B cell (primary cell): Measurements from ENCODE around the gene KRTAP10-5. TPM values are rescaled to one million over a fixed set of nuclear protein-coding genes. Genes with fewer than 3 reads are reported as not detected.

ENCODE experiments used
- ATAC-seq: fragments of 200-7000 bp; cut with Tn5 transposase; one replicate; pipeline ENCODE4 v1.10.0; 2021; ENCODE audit warnings: low read depth, mild to moderate bottlenecking, moderate number of reproducible peaks, moderate library complexity
- CTCF ChIA-PET: fragments of 350-600 bp; sonication (Branson Sonifier 250); formaldehyde crosslinking; loops from one replicate; lab custom pipeline; 2021; ENCODE audit warnings: antibody characterized with exemption, inconsistent platforms; lab: Charles Lee
- POLR2A ChIA-PET: fragments of 350-600 bp; sonication (Branson Sonifier 250); formaldehyde crosslinking; loops from one replicate; lab custom pipeline; 2021; ENCODE audit warnings: antibody characterized with exemption; lab: Charles Lee
- DNase-seq: peaks from one replicate; pipeline ENCODE4 v3.0.0; 2013
- H2AFZ ChIP-seq: 2 replicates; pipeline ENCODE4 v1.6.1; 2012; ENCODE audit warnings: mild to moderate bottlenecking, low read depth, low read length; ENCODE audit not compliant: insufficient read depth, poor library complexity, severe bottlenecking
- H3K27ac ChIP-seq, 2 donors: 1 replicate in 1 of 2; 2 replicates in 1 of 2; pipeline ENCODE4 v1.5.1; 2012 to 2013; ENCODE audit warnings: low read length in 2 of 2, mild to moderate bottlenecking in 2 of 2, moderate library complexity in 1 of 2
- H3K27me3 ChIP-seq, 4 experiments: fragments of 200-600 bp in 1 of 4; sonication (generic) in 1 of 4; replicated peaks in 1 of 4; 1 replicate in 2 of 4; 2 replicates in 2 of 4; pipeline versions ENCODE4 v1.6.1 to v1.7.0; 2013 to 2016; ENCODE audit warnings: low read length in 3 of 4, mild to moderate bottlenecking in 2 of 4, mixed read lengths in 1 of 4, moderate library complexity in 1 of 4; ENCODE audit not compliant: insufficient read depth in 4 of 4, control insufficient read depth in 3 of 4; ENCODE audit errors: control extremely low read depth in 1 of 4
- H3K36me3 ChIP-seq, 2 experiments: replicated peaks in 1 of 2; 1 replicate in 1 of 2; 2 replicates in 1 of 2; pipeline versions ENCODE4 v1.6.1 to v1.7.1; 2013; ENCODE audit warnings: low read length in 1 of 2; ENCODE audit not compliant: insufficient read depth in 2 of 2, control insufficient read depth in 1 of 2; ENCODE audit errors: control extremely low read depth in 1 of 2, extremely low read depth in 1 of 2
- H3K4me1 ChIP-seq, 2 donors: fragments of 200-600 bp in 1 of 2; sonication (generic) in 1 of 2; 1 replicate in 1 of 2; 2 replicates in 1 of 2; pipeline versions ENCODE4 v1.5.1 to v1.6.1; 2013 to 2017; ENCODE audit warnings: low read length in 2 of 2; ENCODE audit not compliant: control insufficient read depth in 2 of 2, insufficient read depth in 2 of 2
- H3K4me2 ChIP-seq: replicated peaks from 2 replicates; pipeline ENCODE3; 2012; ENCODE audit warnings: mild to moderate bottlenecking, low read depth, low read length; ENCODE audit not compliant: poor library complexity, severe bottlenecking
- H3K4me3 ChIP-seq, 5 experiments: fragments of 200-600 bp in 1 of 5; sonication (generic) in 1 of 5; 1 replicate in 3 of 5; 2 replicates in 2 of 5; pipeline versions ENCODE4 v1.5.1 to v1.7.0; 2011 to 2016; ENCODE audit warnings: low read length in 4 of 5, mild to moderate bottlenecking in 4 of 5, low read depth in 2 of 5, control low read depth in 1 of 5, moderate library complexity in 1 of 5; ENCODE audit not compliant: insufficient read depth in 1 of 5; ENCODE audit errors: control extremely low read depth in 1 of 5, extremely low read depth in 1 of 5
- H3K79me2 ChIP-seq: fragments of 200-600 bp; sonication (generic); one replicate; pipeline ENCODE4 v1.6.0; 2016; ENCODE audit warnings: low read length; ENCODE audit not compliant: control insufficient read depth, insufficient read depth
- H3K9ac ChIP-seq: fragments of 200-600 bp; sonication (generic); 2 replicates; pipeline ENCODE4 v1.6.1; 2017; ENCODE audit warnings: mild to moderate bottlenecking, low read length, moderate library complexity
- H3K9me3 ChIP-seq, 3 donors: one replicate each; pipeline versions ENCODE4 v1.6.1 to v1.7.1; 2013; ENCODE audit warnings: low read length in 2 of 3; ENCODE audit not compliant: control insufficient read depth in 2 of 3, insufficient read depth in 1 of 3; ENCODE audit errors: control extremely low read depth in 1 of 3
- H4K20me1 ChIP-seq: 2 replicates; pipeline ENCODE4 v1.6.0; 2012; ENCODE audit warnings: mild to moderate bottlenecking, low read length; ENCODE audit not compliant: insufficient read depth, control insufficient read depth, poor library complexity, severe bottlenecking
- H3K27ac Mint-ChIP-seq: one replicate; pipeline ENCODE4 v1.8.0; 2021; ENCODE audit warnings: mixed read lengths
- H3K27me3 Mint-ChIP-seq: one replicate; pipeline ENCODE4 v1.8.0; 2021; ENCODE audit warnings: mixed read lengths
- H3K4me1 Mint-ChIP-seq: one replicate; pipeline ENCODE4 v1.8.0; 2021; ENCODE audit warnings: mixed read lengths
- H3K4me3 Mint-ChIP-seq: one replicate; pipeline ENCODE4 v1.8.0; 2021; ENCODE audit warnings: mixed read lengths
- H3K9me3 Mint-ChIP-seq: one replicate; pipeline ENCODE4 v1.8.0; 2022; ENCODE audit warnings: mixed read lengths; ENCODE audit not compliant: insufficient read depth
- EZH2 ChIP-seq: IDR thresholded peaks from 2 replicates; pipeline ENCODE4 v1.6.1; 2012; ENCODE audit warnings: borderline replicate concordance, low read depth, mild to moderate bottlenecking, moderate library complexity, low read length; ENCODE audit not compliant: insufficient read depth, poor library complexity, severe bottlenecking
- WGBS: methylation state at CpG from one replicate; pipeline ENCODE4 v1.1.5; 2013; ENCODE audit warnings: missing lambda C conversion rate; ENCODE audit not compliant: insufficient coverage; 5-methylcytosine and 5-hydroxymethylcytosine counted together
- intact Hi-C: fragments of 100-400 bp; cut with micrococcal nuclease; formaldehyde crosslinking; loops from one replicate; pipeline ENCODE4 v1.10.0; 2022
- polyA plus RNA-seq: library from polyadenylated mRNA; depleted of rRNA; stranded (reverse); fragments of >200 nt; gene quantifications from 2 replicates; pipeline ENCODE4 v1.2.3, GENCODE V29; 2012
- total RNA-seq, 2 donors: library from RNA; stranded (reverse); fragments of 120-200 nt in 1 of 2; gene quantifications; 1 replicate in 1 of 2; 2 replicates in 1 of 2; pipeline versions ENCODE4 v1.2.3 to v1.2.4, GENCODE V29; 2013 to 2022
- TF ChIP-seq, protein P1 (sequence below): fragments of 200-600 bp; IDR thresholded peaks from one replicate; pipeline ENCODE4 v1.8.0; 2022; ENCODE audit warnings: antibody characterized with exemption, mild to moderate bottlenecking

Gene KRTAP10-5
- total and polyA plus RNA-seq, 2 donors (not counting 1 experiment from before 2014, with no cell fraction given) = not detected

DNA sequence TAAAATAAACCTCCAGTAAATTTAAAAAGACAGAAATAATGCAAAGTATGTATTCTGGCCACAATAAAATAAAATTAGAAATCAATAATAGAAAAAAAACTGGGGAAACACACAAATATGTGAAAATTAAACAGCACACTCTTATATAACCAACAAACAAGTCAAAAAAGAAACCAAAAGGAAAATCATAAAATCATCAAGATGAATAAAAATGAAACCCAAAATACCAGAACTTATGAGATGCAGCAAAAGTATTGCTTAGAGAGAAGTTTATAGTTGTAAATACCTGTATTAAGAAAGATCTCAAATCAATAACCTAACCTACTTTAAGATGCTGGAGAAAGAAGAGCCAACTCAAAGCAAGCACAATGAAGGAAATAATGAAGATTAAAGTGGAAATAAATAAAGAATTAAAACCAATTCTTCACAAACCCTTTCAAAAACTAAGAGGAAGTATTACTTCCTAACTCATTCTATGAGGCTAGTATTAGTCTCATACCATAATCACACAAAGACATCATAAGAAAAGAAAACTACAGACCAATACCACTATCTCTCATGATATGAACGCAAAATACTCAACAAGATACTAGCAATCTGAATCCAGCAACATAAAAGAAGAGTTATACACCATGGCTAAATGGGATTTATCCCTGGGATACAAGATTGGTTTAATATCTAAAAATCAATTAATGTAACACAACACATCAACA is 15.4 kb downstream of the KRTAP10-5 start:
- DNase-seq = peak; percentile 37
- no peaks in the 10 kb centered on the region for H3K79me2 ChIP-seq
- CTCF ChIA-PET = no interaction called here
- peak overlapping the region; percentile 39 for H2AFZ ChIP-seq
- no peaks in the 10 kb centered on the region for H3K36me3 ChIP-seq
- H3K27ac ChIP-seq = peak overlapping the region; percentile 64 to 78
- peaks cover 7% of the 10 kb centered on the region for H3K9me3 Mint-ChIP-seq
- peak overlapping the region; percentile 66 for H3K4me3 Mint-ChIP-seq
- H4K20me1 ChIP-seq = no peaks in the 10 kb centered on the region
- no peaks in the 10 kb centered on the region for H3K27me3 ChIP-seq
- intact Hi-C loops = loop anchor here (5.0 kb wide), 1 partner anchor 547 kb away; no protein-coding TSS in a partner anchor
- TF ChIP-seq, protein P1, sequence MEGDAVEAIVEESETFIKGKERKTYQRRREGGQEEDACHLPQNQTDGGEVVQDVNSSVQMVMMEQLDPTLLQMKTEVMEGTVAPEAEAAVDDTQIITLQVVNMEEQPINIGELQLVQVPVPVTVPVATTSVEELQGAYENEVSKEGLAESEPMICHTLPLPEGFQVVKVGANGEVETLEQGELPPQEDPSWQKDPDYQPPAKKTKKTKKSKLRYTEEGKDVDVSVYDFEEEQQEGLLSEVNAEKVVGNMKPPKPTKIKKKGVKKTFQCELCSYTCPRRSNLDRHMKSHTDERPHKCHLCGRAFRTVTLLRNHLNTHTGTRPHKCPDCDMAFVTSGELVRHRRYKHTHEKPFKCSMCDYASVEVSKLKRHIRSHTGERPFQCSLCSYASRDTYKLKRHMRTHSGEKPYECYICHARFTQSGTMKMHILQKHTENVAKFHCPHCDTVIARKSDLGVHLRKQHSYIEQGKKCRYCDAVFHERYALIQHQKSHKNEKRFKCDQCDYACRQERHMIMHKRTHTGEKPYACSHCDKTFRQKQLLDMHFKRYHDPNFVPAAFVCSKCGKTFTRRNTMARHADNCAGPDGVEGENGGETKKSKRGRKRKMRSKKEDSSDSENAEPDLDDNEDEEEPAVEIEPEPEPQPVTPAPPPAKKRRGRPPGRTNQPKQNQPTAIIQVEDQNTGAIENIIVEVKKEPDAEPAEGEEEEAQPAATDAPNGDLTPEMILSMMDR = no peak
- TF ChIP-seq EZH2 = no peak
- peak overlapping the region; percentile 89 for H3K27ac Mint-ChIP-seq
- H3K4me2 ChIP-seq = peak overlapping the region; percentile 52
- H3K27me3 Mint-ChIP-seq = peaks cover 6% of the 10 kb centered on the region
- peak; percentile 47 for ATAC-seq
- no CpG with 5 or more reads among the region's 1 CpG for WGBS
- POLR2A ChIA-PET = no interaction called here
- H3K4me1 ChIP-seq = peaks cover 12 to 26% of the 10 kb centered on the region in 2 donors
- peaks cover 0 to 7% (median 4%) of the 10 kb centered on the region in 3 donors for H3K9me3 ChIP-seq
- H3K9ac ChIP-seq = peak overlapping the region; percentile 44
- peaks cover 41% of the 10 kb centered on the region for H3K4me1 Mint-ChIP-seq
- no peak overlapping the region for H3K4me3 ChIP-seq

DNA sequence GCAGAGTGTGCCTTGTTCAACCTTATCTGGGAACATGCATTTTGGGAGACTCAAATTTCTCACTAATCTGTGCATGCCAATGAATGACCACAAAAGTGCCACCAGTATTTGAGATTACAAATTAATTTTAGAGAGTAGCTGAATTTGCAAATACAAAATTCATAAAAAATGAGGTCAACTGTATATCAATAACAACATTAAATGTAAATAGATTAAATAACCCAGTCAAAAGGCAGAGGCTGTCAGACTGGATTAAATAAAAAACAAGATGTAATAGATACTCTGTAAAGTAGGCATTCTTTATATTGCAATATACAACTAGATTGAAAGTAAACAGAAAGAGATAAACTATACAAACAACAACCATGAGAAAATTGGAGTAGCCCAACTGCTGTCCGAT is 16.3 kb downstream of the KRTAP10-5 start:
- H3K27ac Mint-ChIP-seq = no peak overlapping the region
- no peak overlapping the region for H3K4me3 Mint-ChIP-seq

More for the DNA sequence above, 16.3 kb downstream of the KRTAP10-5 start:
- ChIA-PET POLR2A (no interaction called here), CTCF (no interaction called here)
- no peak overlapping the region for H3K27ac ChIP-seq
- WGBS = no CpG with 5 or more reads among the region's 1 CpG
- H4K20me1 ChIP-seq = no peaks in the 10 kb centered on the region
- Mint-ChIP-seq H3K9me3 (peaks cover 9% of the 10 kb centered on the region), H3K27me3 (peaks cover 5% of the 10 kb centered on the region), H3K4me1 (peaks cover 41% of the 10 kb centered on the region)
- intact Hi-C loops = no loop called here
- no peak for DNase-seq
- no peak overlapping the region for H3K4me2 ChIP-seq
- ATAC-seq = no peak
- H3K36me3 ChIP-seq = no peaks in the 10 kb centered on the region
- peaks cover 12 to 26% of the 10 kb centered on the region in 2 donors for H3K4me1 ChIP-seq
- no peak overlapping the region for H2AFZ ChIP-seq
- H3K4me3 ChIP-seq = no peak overlapping the region
- H3K79me2 ChIP-seq = no peaks in the 10 kb centered on the region
- peaks cover 0 to 9% (median 4%) of the 10 kb centered on the region in 3 donors for H3K9me3 ChIP-seq
- TF ChIP-seq, protein P1 = no peak
- TF ChIP-seq EZH2 = no peak
- no peaks in the 10 kb centered on the region for H3K27me3 ChIP-seq
- H3K9ac ChIP-seq = no peak overlapping the region
